T47D (cell line): ENCODE data around the gene JCHAIN.
"Not testable (repeated sequence)": the region's sequence is repeated elsewhere in the genome, so short reads cannot be mapped to it uniquely, and the experiment has no call there.

ENCODE experiments used
- DNase-seq, 2 experiments: peaks; one replicate each; pipeline versions ENCODE4 v3.0.0 to v3.0.0-alpha.2; 2011 to 2012; ENCODE audit warnings: low read depth in 1 of 2, low spot score in 1 of 2
- JUND ChIP-seq: IDR thresholded peaks from 2 replicates; pipeline ENCODE4 v1.6.1; 2012; ENCODE audit warnings: low read depth
- in situ Hi-C: cut with HindIII; loops from 2 replicates; pipeline ENCODE4 v1.10.0; 2016; ENCODE audit warnings: low sequenced_read_pairs, low pct_unique_long_range_greater_than_20kb

Gene JCHAIN

GRCh38 chr4:70704215-70704930, 38.1 kb upstream of the JCHAIN start:
- peak; percentile 70 to 79 for DNase-seq
- in situ Hi-C loops, result no loop called here
- no peak for TF ChIP-seq JUND

- no peak for DNase-seq
- no peak for TF ChIP-seq JUND
- in situ Hi-C loops, result no loop called here
Measured at GRCh38 chr4:70703619-70704214, 37.4 kb upstream of the JCHAIN start.

- DNase-seq, in situ Hi-C loops: not testable (repeated sequence)
Measured at GRCh38 chr4:70702592-70702991, 36.3 kb upstream of the JCHAIN start.

GRCh38 chr4:70701271-70701670, 35.0 kb upstream of the JCHAIN start:
- no peak for TF ChIP-seq JUND
- no peak for DNase-seq
- in situ Hi-C loops, result no loop called here

- no peak for TF ChIP-seq JUND
- in situ Hi-C loops, result no loop called here
Measured at GRCh38 chr4:70700712-70701111, 34.4 kb upstream of the JCHAIN start.

DNA sequence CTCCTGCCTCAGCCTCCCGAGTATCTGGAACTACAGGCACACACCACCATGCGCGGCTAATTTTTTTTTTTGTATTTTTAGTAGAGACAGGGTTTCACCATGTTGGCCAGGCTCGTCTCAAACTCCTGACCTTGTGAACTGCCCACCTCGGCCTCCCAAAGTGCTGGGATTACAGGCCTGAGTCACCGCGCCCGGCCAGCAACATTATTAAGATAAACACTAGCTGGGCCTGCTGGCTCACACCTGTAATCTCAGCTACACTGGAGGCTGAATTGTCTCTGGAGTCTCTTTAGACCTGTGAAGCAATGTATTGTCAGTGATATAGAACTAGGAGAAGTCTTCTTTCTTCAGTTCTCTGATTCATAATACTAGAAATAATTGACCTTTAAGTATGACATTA, 32.1 kb upstream of the JCHAIN start:
- in situ Hi-C loops, DNase-seq: not testable (repeated sequence)

More at GRCh38 chr4:70700712-70701111, 34.4 kb upstream of the JCHAIN start:
- DNase-seq, result no peak

GRCh38 chr4:70694633-70695032, 28.3 kb upstream of the JCHAIN start:
- DNase-seq, in situ Hi-C loops: not testable (repeated sequence)

- DNase-seq, result no peak
Measured at GRCh38 chr4:70691661-70692060, 25.4 kb upstream of the JCHAIN start.

DNA sequence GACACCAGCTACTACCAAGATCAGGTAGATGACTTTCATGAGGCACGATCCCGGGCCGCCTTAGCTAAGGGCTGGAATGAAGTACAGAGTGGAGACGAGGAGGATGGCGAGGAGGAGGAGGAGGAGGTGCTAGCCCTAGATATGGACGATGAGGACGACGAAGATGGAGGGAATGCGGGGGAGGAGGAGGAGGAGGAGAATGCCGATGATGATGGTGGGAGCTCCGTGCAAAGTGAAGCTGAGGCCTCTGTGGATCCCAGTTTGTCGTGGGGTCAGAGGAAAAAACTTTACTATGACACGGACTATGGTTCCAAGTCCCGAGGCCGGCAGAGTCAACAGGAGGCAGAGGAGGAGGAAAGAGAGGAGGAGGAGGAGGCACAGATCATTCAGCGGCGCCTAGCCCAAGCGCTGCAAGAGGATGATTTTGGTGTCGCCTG, 22.5 kb upstream of the JCHAIN start:
- no peak for DNase-seq
- in situ Hi-C loops, result no loop called here
- TF ChIP-seq JUND, result no peak

More at GRCh38 chr4:70691661-70692060, 25.4 kb upstream of the JCHAIN start:
- no peak for TF ChIP-seq JUND
- in situ Hi-C loops, result no loop called here

DNA sequence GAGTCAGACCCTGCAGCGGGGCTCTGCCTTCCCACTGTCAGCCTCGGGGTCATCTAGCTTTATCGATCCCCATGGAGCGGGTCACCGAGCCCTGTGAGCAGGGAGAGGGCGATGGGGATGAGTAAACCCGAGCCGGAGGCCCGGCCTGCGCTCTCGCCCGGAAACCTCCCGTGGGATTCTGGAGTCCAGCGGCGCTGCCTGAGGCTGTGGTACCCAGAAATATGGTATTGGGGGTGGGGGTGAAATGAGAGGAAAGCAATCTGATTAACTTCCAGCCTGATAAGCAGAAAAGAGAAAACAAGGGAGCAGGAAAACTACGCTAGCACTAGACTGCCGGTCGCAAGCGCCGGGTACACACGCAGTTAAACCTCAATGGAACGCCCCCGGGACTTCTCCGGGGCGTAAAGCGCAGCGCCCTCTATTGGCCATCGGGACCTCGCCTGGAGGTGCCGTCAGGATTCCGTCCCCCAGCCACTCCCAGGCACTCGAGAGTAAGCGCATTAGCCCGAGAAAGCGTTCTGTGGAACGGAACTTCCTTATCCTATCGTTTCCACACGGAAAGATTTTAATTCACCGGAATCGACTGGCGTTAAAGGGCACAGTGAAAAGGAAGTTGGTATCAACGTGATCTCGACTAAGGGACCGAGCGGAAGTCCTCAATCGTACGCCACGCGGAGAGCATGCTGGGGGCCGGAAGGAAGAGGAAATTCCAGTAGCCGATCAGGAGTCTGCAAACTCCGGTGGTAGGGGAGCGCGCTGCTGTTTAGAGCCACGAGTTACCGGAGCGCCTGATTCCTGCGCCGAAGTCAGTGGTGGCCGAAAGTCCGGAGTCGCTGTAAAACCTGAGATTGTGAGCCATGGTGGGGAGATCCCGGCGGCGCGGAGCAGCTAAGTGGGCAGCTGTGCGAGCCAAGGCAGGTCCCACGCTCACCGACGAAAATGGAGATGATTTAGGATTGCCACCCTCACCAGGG, 21.8 kb upstream of the JCHAIN start, which contains the start of gene UTP3:
Gene UTP3, plus strand, starts transcription at position 712 of the 974 bp plus-strand sequence. Its CDS starts 146 bp downstream, at position 858.
- DNase-seq, result peak; percentile 60 to 98
- in situ Hi-C loops, result no loop called here
- TF ChIP-seq JUND, result no peak

DNA sequence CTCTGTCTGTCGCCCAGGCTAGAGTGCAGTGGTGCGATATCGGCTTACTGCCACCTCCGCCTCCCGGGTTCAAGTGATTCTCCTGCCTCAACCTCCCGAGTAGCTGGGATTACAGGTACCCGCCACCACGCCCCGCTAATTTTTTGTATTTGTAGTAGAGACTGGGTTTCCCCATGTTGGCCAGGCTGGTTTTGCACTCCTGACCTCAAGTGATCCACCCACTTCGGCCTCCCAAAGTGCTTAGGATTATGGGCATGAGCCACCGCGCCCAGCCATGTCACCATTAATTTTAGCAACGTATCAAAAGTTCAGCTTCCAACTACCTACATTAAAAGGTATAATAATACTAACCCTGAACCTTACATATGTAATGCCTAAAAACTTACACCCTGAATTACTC, 21.1 kb upstream of the JCHAIN start:
- no peak for DNase-seq
- in situ Hi-C loops, result no loop called here
- no peak for TF ChIP-seq JUND

DNA sequence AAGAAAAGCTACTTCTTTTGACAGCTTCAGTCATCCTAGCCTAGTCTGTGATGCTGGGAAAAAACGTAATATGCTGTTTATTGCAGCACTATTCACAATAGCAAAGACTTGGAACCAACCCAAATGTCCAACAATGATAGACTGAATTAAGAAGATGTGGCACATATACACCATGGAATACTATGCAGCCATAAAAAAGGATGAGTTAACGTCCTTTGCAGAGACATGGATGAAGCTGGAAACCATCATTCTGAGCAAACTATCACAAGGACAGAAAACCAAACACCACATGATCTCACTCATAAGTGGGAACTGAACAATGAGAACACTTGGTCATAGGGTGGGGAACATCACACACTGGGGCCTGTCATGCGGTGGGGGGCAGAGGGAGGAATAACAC, 15.8 kb upstream of the JCHAIN start:
- in situ Hi-C loops, DNase-seq: not testable (repeated sequence)

DNA sequence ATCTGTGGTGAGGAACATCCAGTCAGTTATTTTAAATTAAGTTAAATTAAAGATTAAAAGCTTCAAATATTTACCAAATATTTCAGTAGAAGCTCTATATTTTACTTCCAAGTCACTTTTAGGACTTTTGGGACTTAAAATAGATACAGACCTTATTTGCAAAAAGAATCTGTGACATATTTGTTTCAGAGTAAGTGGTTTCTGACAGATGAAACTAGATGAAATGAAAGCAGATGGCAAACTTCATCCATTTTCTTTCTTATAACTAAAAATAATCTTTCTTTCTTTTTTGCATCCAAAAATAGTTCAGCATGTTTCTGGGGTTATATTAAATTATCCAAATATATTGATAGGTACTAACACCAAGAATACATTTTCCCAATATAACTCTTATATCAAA, 15.4 kb upstream of the JCHAIN start:
- in situ Hi-C loops, result no loop called here
- no peak for TF ChIP-seq JUND
- DNase-seq, result no peak
